Uterus (tissue), 4 donors: ENCODE results near the gene XPNPEP3. TPM values are rescaled to one million over a fixed set of nuclear protein-coding genes. Genes with fewer than 3 reads are reported as not detected.

Experiments
- DNase-seq, 2 donors: peaks; one replicate each; pipeline ENCODE4 v3.0.0-alpha.2; 2019 to 2020
- H3K27ac ChIP-seq, 2 donors: fragments of 200-600 bp; sonication (generic); 1 replicate in 1 of 2; 2 replicates in 1 of 2; pipeline ENCODE4 v1.5.1; 2016 to 2018
- H3K27me3 ChIP-seq, 2 donors: fragments of 200-600 bp; sonication (generic); one replicate each; pipeline ENCODE4 v1.5.1; 2018 to 2019; ENCODE audit warnings: control low read depth in 1 of 2
- H3K36me3 ChIP-seq, 2 donors: fragments of 200-600 bp; sonication (generic); one replicate each; pipeline ENCODE4 v1.5.1; 2019; ENCODE audit warnings: control low read depth in 1 of 2
- H3K4me1 ChIP-seq, 2 donors: fragments of 200-600 bp; sonication (generic); one replicate each; pipeline ENCODE4 v1.5.1; 2018 to 2019; ENCODE audit warnings: control low read depth in 1 of 2
- H3K4me3 ChIP-seq, 2 donors: fragments of 200-600 bp; sonication (generic); 1 replicate in 1 of 2; 2 replicates in 1 of 2; pipeline ENCODE4 v1.5.1; 2018 to 2019; ENCODE audit warnings: mild to moderate bottlenecking in 1 of 2
- H3K9me3 ChIP-seq, 2 donors: fragments of 200-600 bp; sonication (generic); one replicate each; pipeline ENCODE4 v1.5.1; 2019; ENCODE audit warnings: control low read depth in 1 of 2
- POLR2A ChIP-seq, 2 donors: fragments of 450-650 bp; IDR thresholded peaks; one replicate each; pipeline ENCODE4 v1.6.1; 2016; ENCODE audit warnings: antibody characterized with exemption in 2 of 2, mild to moderate bottlenecking in 1 of 2, moderate library complexity in 1 of 2
- intact Hi-C: fragments of 100-400 bp; cut with DNase I; formaldehyde crosslinking; loops from one replicate; pipeline ENCODE4 v1.15.1; 2023; ENCODE audit warnings: low total_unique reads
- total RNA-seq, 4 donors: library from RNA; depleted of rRNA in 3 of 4; stranded (reverse); fragments of >200 nt in 3 of 4; gene quantifications; one replicate each; pipeline versions ENCODE4 v1.1.0 to v1.2.4, GENCODE V29; 2014 to 2023
- TF ChIP-seq, protein P1 (sequence below), 4 experiments: fragments of 200-600 bp in 2 of 4; fragments of 450-650 bp in 2 of 4; sonication (generic) in 2 of 4; IDR thresholded peaks; one replicate each; pipeline ENCODE4 v1.5.1; 2016 to 2019; ENCODE audit warnings: antibody characterized with exemption in 4 of 4, mild to moderate bottlenecking in 2 of 4, moderate library complexity in 1 of 4
- donor health status: DM: yes; HTN: yes; CAD: no.

The XPNPEP3 gene
- total RNA-seq, 4 donors from 2014 or later = 1.5 to 25.6 (median 8.0) TPM

GRCh38 chr22:40920526-40920925 lies 63.6 kb downstream of the XPNPEP3 start:
- intact Hi-C loops = no loop called here
- no peak for DNase-seq
- no peaks in the 10 kb centered on the region for H3K9me3 ChIP-seq
- TF ChIP-seq POLR2A (IDR thresholded peaks at IDR 0.05) = no peak
- TF ChIP-seq, protein P1, sequence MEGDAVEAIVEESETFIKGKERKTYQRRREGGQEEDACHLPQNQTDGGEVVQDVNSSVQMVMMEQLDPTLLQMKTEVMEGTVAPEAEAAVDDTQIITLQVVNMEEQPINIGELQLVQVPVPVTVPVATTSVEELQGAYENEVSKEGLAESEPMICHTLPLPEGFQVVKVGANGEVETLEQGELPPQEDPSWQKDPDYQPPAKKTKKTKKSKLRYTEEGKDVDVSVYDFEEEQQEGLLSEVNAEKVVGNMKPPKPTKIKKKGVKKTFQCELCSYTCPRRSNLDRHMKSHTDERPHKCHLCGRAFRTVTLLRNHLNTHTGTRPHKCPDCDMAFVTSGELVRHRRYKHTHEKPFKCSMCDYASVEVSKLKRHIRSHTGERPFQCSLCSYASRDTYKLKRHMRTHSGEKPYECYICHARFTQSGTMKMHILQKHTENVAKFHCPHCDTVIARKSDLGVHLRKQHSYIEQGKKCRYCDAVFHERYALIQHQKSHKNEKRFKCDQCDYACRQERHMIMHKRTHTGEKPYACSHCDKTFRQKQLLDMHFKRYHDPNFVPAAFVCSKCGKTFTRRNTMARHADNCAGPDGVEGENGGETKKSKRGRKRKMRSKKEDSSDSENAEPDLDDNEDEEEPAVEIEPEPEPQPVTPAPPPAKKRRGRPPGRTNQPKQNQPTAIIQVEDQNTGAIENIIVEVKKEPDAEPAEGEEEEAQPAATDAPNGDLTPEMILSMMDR (IDR thresholded peaks at IDR 0.05) = no peak
- no peak overlapping the region for H3K27ac ChIP-seq
- no peaks in the 10 kb centered on the region for H3K36me3 ChIP-seq
- H3K4me1 ChIP-seq = peaks cover 0 to 5% of the 10 kb centered on the region in 2 donors
- no peaks in the 10 kb centered on the region for H3K27me3 ChIP-seq
- no peak overlapping the region for H3K4me3 ChIP-seq

DNA sequence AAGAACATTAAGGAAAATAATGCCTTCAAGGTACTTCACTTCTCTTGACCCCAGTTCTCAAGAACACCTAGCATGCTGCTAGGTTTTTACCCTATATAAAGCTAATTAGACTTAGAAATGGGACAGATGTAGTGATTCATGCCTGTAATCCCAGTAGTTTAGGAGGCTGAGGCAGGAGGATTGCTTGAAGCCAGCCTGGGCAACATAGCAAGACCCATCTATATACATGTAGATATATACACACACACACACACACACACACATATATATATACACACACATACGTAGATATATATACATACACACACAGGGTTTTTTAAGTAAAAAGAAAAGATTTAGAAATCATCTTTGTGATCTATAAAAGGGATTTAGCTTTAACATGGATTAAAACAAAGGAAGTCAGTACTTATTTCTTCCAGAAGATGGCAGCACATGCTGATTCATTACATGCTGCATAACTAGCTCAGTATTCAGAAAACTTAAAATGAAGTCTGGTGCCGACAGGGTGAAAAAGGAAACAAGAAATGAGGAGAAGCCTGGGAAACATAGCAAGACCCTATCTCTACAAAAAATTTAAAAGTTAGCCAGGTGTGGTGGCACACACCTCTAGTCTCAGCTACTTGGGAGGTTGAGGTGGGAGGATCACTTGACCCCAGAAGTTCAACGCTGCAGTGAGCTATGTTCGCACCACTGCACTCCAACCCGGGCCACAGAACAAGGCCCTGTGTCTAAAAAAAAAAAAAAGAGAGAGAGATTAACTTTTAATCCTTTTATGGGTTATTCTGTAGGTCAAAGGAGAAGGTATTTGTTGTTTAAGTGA lies 65.7 kb downstream of the XPNPEP3 start:
- H3K27me3 ChIP-seq = no peaks in the 10 kb centered on the region
- H3K9me3 ChIP-seq = no peaks in the 10 kb centered on the region
- H3K4me3 ChIP-seq = no peak overlapping the region
- DNase-seq = no peak
- TF ChIP-seq, protein P1 (IDR thresholded peaks at IDR 0.05) = peak; percentile 72 to 83 (median 80)
- no peak for TF ChIP-seq POLR2A (IDR thresholded peaks at IDR 0.05)
- H3K27ac ChIP-seq = no peak overlapping the region
- H3K36me3 ChIP-seq = no peaks in the 10 kb centered on the region
- intact Hi-C loops = no loop called here
- H3K4me1 ChIP-seq = peaks cover 0 to 5% of the 10 kb centered on the region in 2 donors

GRCh38 chr22:40928657-40929056 lies 71.7 kb downstream of the XPNPEP3 start:
- Histone ChIP-seq H3K4me3 (no peak overlapping the region), H3K9me3 (no peaks in the 10 kb centered on the region), H3K36me3 (no peaks in the 10 kb centered on the region), H3K27me3 (no peaks in the 10 kb centered on the region), H3K4me1 (no peaks in the 10 kb centered on the region), H3K27ac (no peak overlapping the region)
- DNase-seq = no peak
- no peak for TF ChIP-seq POLR2A (IDR thresholded peaks at IDR 0.05)
- TF ChIP-seq, protein P1 (IDR thresholded peaks at IDR 0.05) = no peak
- intact Hi-C loops = no loop called here

DNA sequence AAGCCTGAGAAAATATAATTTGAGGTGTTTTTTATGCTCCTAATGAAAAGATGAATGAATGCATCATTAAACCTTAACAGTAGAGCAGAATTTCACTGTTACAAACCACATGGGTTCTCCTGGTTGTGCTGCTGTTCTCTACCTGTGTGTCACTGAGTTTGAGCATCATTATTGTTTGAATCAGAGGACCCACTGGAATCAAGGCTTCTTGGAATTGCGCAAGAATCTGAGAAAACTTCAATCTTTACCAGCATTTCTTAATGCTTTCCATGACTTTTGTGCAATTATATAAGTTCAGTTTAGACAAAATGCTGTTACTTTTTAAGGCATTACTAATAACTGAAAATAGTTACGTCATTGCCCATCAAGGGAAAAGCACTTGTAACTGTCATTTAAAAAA lies 75.4 kb downstream of the XPNPEP3 start:
- Histone ChIP-seq H3K9me3 (no peaks in the 10 kb centered on the region), H3K27ac (no peak overlapping the region), H3K36me3 (no peaks in the 10 kb centered on the region)

GRCh38 chr22:40939202-40939601 lies 82.3 kb downstream of the XPNPEP3 start:
- DNase-seq = no peak
- Histone ChIP-seq H3K27ac (no peak overlapping the region), H3K4me1 (no peaks in the 10 kb centered on the region), H3K4me3 (no peak overlapping the region), H3K27me3 (no peaks in the 10 kb centered on the region), H3K9me3 (no peaks in the 10 kb centered on the region), H3K36me3 (no peaks in the 10 kb centered on the region)
- intact Hi-C loops = no loop called here
- no peak for TF ChIP-seq POLR2A (IDR thresholded peaks at IDR 0.05)
- TF ChIP-seq, protein P1 (IDR thresholded peaks at IDR 0.05) = no peak

More for the DNA sequence above, 75.4 kb downstream of the XPNPEP3 start:
- Histone ChIP-seq H3K27me3 (no peaks in the 10 kb centered on the region), H3K4me1 (no peaks in the 10 kb centered on the region), H3K4me3 (no peak overlapping the region)
- TF ChIP-seq, protein P1 (IDR thresholded peaks at IDR 0.05) = no peak
- TF ChIP-seq POLR2A (IDR thresholded peaks at IDR 0.05) = no peak
- intact Hi-C loops = no loop called here
- no peak for DNase-seq
